Ishikawa (cell line): Measurements from ENCODE around the gene ACACA.

Experiments used
- CEBPB ChIP-seq: IDR thresholded peaks from 2 replicates; pipeline ENCODE4 v1.6.1; 2012
- CREB1 ChIP-seq: IDR thresholded peaks from 2 replicates; pipeline ENCODE4 v1.6.1; 2012; ENCODE audit warnings: low read depth
- EGR1 ChIP-seq: IDR thresholded peaks from 2 replicates; pipeline ENCODE4 v1.6.1; 2012
- EP300 ChIP-seq: IDR thresholded peaks from 2 replicates; pipeline ENCODE4 v1.6.1; 2012; ENCODE audit warnings: borderline replicate concordance
- FOXM1 ChIP-seq: IDR thresholded peaks from 2 replicates; pipeline ENCODE4 v1.6.1; 2012; ENCODE audit warnings: low read depth, borderline replicate concordance
- MAX ChIP-seq: IDR thresholded peaks from 2 replicates; pipeline ENCODE4 v1.6.1; 2012
- NFIC ChIP-seq: IDR thresholded peaks from 2 replicates; pipeline ENCODE4 v1.6.1; 2012
- REST ChIP-seq: IDR thresholded peaks from 2 replicates; pipeline ENCODE4 v1.6.1; 2012; ENCODE audit warnings: low read depth, mild to moderate bottlenecking
- TAF1 ChIP-seq: IDR thresholded peaks from 2 replicates; pipeline ENCODE4 v1.6.1; 2012; ENCODE audit warnings: low read depth, mild to moderate bottlenecking
- TCF12 ChIP-seq: IDR thresholded peaks from 2 replicates; pipeline ENCODE4 v1.6.1; 2012; ENCODE audit warnings: low read depth
- TEAD4 ChIP-seq: IDR thresholded peaks from 2 replicates; pipeline ENCODE4 v1.6.1; 2012
- YY1 ChIP-seq: IDR thresholded peaks from 2 replicates; pipeline ENCODE4 v1.6.1; 2012; ENCODE audit warnings: low read depth
- ZBTB7A ChIP-seq: IDR thresholded peaks from 2 replicates; pipeline ENCODE4 v1.6.1; 2012; ENCODE audit warnings: low read depth

- TF ChIP-seq YY1 (no peak), EP300 (no peak), MAX (no peak), TAF1 (no peak), CREB1 (no peak), FOXM1 (no peak), TCF12 (no peak), EGR1 (no peak), TEAD4 (no peak), REST (no peak), CEBPB (no peak), NFIC (no peak), ZBTB7A (no peak)
These were observed 299.1 kb downstream of the ACACA start for GRCh38 chr17:37107406-37108083.
